ENCODE data around the gene TRAPPC10. TPM values are rescaled to one million over a fixed set of nuclear protein-coding genes. Genes with fewer than 3 reads are reported as not detected.

Gene TRAPPC10
- total and polyA plus RNA-seq, 2 of the 8 experiments (the other 6 are each of a cell fraction or from before 2014, with no cell fraction given), result 18.5 to 29.8 TPM

- CTCF ChIA-PET (ENCODE audit: partially characterized antibody), result interaction anchor here (0.7 to 1.7 kb wide), 8 partner anchors 9 to 256 kb away, joined by 3 to 4 read pairs (median 3); no protein-coding TSS in a partner anchor
- WGBS, 2 experiments (ENCODE audit: extremely low coverage in 1 of 2, insufficient coverage in 1 of 2, insufficient read length in 1 of 2, insufficient replicate concordance in 2 of 2, low coverage in 1 of 2, low lambda C conversion rate in 2 of 2, missing lambda C conversion rate in 1 of 2), result 88% methylated on average over 15 of the region's 15 CpGs; no CpG with 5 or more reads in 1 of the 2 experiments
- Histone ChIP-seq H3K14ac (ENCODE audit: insufficient read length) (no peak overlapping the region), H2AFZ (ENCODE audit: low read length) (no peak overlapping the region), H2AK5ac (ENCODE audit: low read depth, low read length) (no peak overlapping the region), H2BK12ac (ENCODE audit: low read depth, low read length) (no peak overlapping the region), H2BK15ac (ENCODE audit: low read length) (no peak overlapping the region), H3K79me1 (ENCODE audit: low read depth, low read length) (peaks cover 2% of the 10 kb centered on the region; the same call in 1 of the 2 replicates), H4K8ac (ENCODE audit: extremely low read depth, insufficient read depth, low read length) (no peak overlapping the region; the same call in 1 of the 2 replicates), H3K56ac (replicated peaks; ENCODE audit: insufficient read length, low read depth, low read length) (no peak overlapping the region), H3K79me2 (ENCODE audit: control insufficient read depth in 1 of 2, insufficient read depth in 2 of 2, low read length in 2 of 2) (0 out of 4 replicates have a peak, but pooled peaks cover 0 to 2% of the 10 kb centered on the region in 2 experiments), H3K4me1 (replicated peaks in 1 of 4; ENCODE audit: control insufficient read depth in 3 of 4, insufficient read depth in 4 of 4, low read length in 3 of 4) (no peaks in the 10 kb centered on the region; a peak in 1 of 7 replicates), H3K4me3 (ENCODE audit: extremely low read depth in 1 of 4, insufficient read depth in 2 of 4, low read depth in 3 of 4, low read length in 4 of 4) (no peak overlapping the region), H2BK20ac (ENCODE audit: low read length) (no peak overlapping the region), H4K5ac (ENCODE audit: insufficient read length, low read depth, low read length) (no peak overlapping the region), H3K18ac (ENCODE audit: extremely low read depth, low read length) (no peak overlapping the region), H3K27ac (ENCODE audit: low read depth, low read length) (no peak overlapping the region), H3K4me2 (ENCODE audit: insufficient read depth in 1 of 2, low read depth in 2 of 2, low read length in 2 of 2) (no peak overlapping the region), H3K27me3 (replicated peaks in 1 of 4; ENCODE audit: control insufficient read depth in 3 of 4, extremely low read depth in 1 of 4, insufficient read depth in 3 of 4, low read length in 3 of 4) (no peaks in the 10 kb centered on the region), H2BK120ac (replicated peaks; ENCODE audit: low read depth, low read length) (no peak overlapping the region), H4K91ac (replicated peaks; ENCODE audit: insufficient read length, low read length) (no peak overlapping the region), H4K20me1 (replicated peaks in 1 of 2; ENCODE audit: control insufficient read depth in 1 of 2, insufficient read depth in 2 of 2, low read length in 2 of 2) (peaks cover 6% of the 10 kb centered on the region in 2 experiments), H3K9me3 (ENCODE audit: insufficient read depth in 2 of 2, low read depth in 1 of 2, low read length in 1 of 2) (no peaks in the 10 kb centered on the region), H3K23me2 (ENCODE audit: low read depth, low read length) (no peaks in the 10 kb centered on the region), H3K9ac (replicated peaks in 1 of 4; ENCODE audit: extremely low read depth in 1 of 4, low read depth in 3 of 4, low read length in 3 of 4) (no peak overlapping the region), H3K36me3 (ENCODE audit: control insufficient read depth in 2 of 4, insufficient read depth in 4 of 4, low read length in 3 of 4) (peaks cover 0 to 26% (median 11%) of the 10 kb centered on the region in 4 experiments; a peak in 5 of 8 replicates), H3K23ac (ENCODE audit: insufficient read length) (no peak overlapping the region), H3K4ac (replicated peaks; ENCODE audit: insufficient read length, low read depth, low read length) (no peak overlapping the region), H2BK5ac (ENCODE audit: low read depth, low read length) (peak overlapping the region; percentile 37; the same call in 1 of the 2 replicates)
- FAIRE-seq (no peak), DNase-seq (ENCODE audit: low read depth in 1 of 2, low spot score in 2 of 2) (no peak)
- POLR2A ChIA-PET (ENCODE audit: partially characterized antibody), result interaction anchor here (0.8 kb wide), 1 partner anchor 11 kb away, joined by 3 read pairs; no protein-coding TSS in a partner anchor
- TF ChIP-seq FOSL1 (IDR thresholded peaks at IDR 0.05; ENCODE audit: insufficient read depth, low read depth, low read length) (no peak), TAF7 (optimal IDR thresholded peaks at IDR 0.05; ENCODE audit: borderline replicate concordance, low read depth, low read length) (no peak), TCF12 (IDR thresholded peaks at IDR 0.05; ENCODE audit: low read depth, low read length) (no peak), SRF (IDR thresholded peaks at IDR 0.05; ENCODE audit: low read depth, low read length) (no peak), ATF2 (IDR thresholded peaks at IDR 0.05; ENCODE audit: low read length) (no peak), SP2 (IDR thresholded peaks at IDR 0.05; ENCODE audit: low read length) (no peak), POU5F1 (IDR thresholded peaks at IDR 0.05; ENCODE audit: low read depth, low read length) (no peak), TAF1 (IDR thresholded peaks at IDR 0.05; ENCODE audit: low read depth, low read length) (no peak), HDAC6 (IDR thresholded peaks at IDR 0.05; ENCODE audit: low read depth, low read length) (no peak)
These were observed 55.1 kb downstream of the TRAPPC10 start for GRCh38 chr21:44067011-44067839.
